ENCODE results near the gene APOC1. TPM values are rescaled to one million over a fixed set of nuclear protein-coding genes. Genes with fewer than 3 reads are reported as not detected.
A peak's percentile ranks its signal among the peaks of the same experiment; 100 is the strongest.

Gene APOC1
- total and polyA plus RNA-seq, 9 donors = 14.4 to 625 (median 47.4) TPM

- intact Hi-C loops (cut with DNase I) = loop anchor here in 2 of 4 donors (2.0 to 10.0 kb wide), 3 partner anchors 43 to 149 kb away; no protein-coding TSS in a partner anchor
- Histone ChIP-seq H3K9me3 (no peaks in the 10 kb centered on the region), H3K36me3 (no peaks in the 10 kb centered on the region), H3K27me3 (no peaks in the 10 kb centered on the region), H3K27ac (peak within 1 kb of the TSS; percentile 58 to 67), H3K4me3 (peak within 1 kb of the TSS; percentile 9), H3K4me1 (ENCODE audit: insufficient read depth) (peaks cover 7% of the 10 kb centered on the region)
- TF ChIP-seq EP300 (IDR thresholded peaks at IDR 0.05) (no peak), POLR2A (IDR thresholded peaks at IDR 0.05) (no peak)
- DNase-seq = peak in 4 of 5 donors; percentile 48 to 81 (median 70)
- 0 to 1% (median 1%) methylated on average over 16 to 20 of the region's 20 CpGs for WGBS, 3 donors
Observed at GRCh38 chr19:44905437-44906160, 8.8 kb upstream of the APOC1 start, which contains the start of gene APOE. TSS of gene APOE (plus strand) at chr19:44905796. CDS start at chr19:44906625, 829 bp downstream.

GRCh38 chr19:44907613-44908012, 6.8 kb upstream of the APOC1 start:
- WGBS, 3 donors = 88 to 92% (median 91%) methylated on average over 11 to 12 of the region's 12 CpGs
- TF ChIP-seq POLR2A (IDR thresholded peaks at IDR 0.05) (no peak), CTCF (IDR thresholded peaks at IDR 0.05) (no peak), EP300 (IDR thresholded peaks at IDR 0.05) (no peak)
- H3K4me3 ChIP-seq = no peak overlapping the region

GRCh38 chr19:44908074-44908835, 6.2 kb upstream of the APOC1 start:
- Histone ChIP-seq H3K9me3 (no peaks in the 10 kb centered on the region), H3K27ac (no peak overlapping the region), H3K4me1 (ENCODE audit: insufficient read depth) (peaks cover 18% of the 10 kb centered on the region), H3K36me3 (no peaks in the 10 kb centered on the region), H3K4me3 (no peak overlapping the region), H3K27me3 (no peaks in the 10 kb centered on the region)
- intact Hi-C loops (cut with DNase I) = loop anchor here in 1 of 4 donors (2.0 to 10.0 kb wide), 2 partner anchors 27 to 147 kb away; no protein-coding TSS in a partner anchor
- TF ChIP-seq EP300 (IDR thresholded peaks at IDR 0.05) = no peak
- no peak for TF ChIP-seq CTCF (IDR thresholded peaks at IDR 0.05)
- TF ChIP-seq POLR2A (IDR thresholded peaks at IDR 0.05) = no peak
- WGBS, 3 donors = 94 to 95% (median 94%) methylated on average over 46 of the region's 46 CpGs
- DNase-seq = no peak

More at GRCh38 chr19:44907613-44908012, 6.8 kb upstream of the APOC1 start:
- Histone ChIP-seq H3K27ac (no peak overlapping the region), H3K27me3 (no peaks in the 10 kb centered on the region), H3K4me1 (ENCODE audit: insufficient read depth) (peaks cover 15% of the 10 kb centered on the region), H3K36me3 (no peaks in the 10 kb centered on the region), H3K9me3 (no peaks in the 10 kb centered on the region)
- intact Hi-C loops (cut with DNase I) = loop anchor here in 1 of 4 donors (2.0 to 10.0 kb wide), 2 partner anchors 27 to 147 kb away; no protein-coding TSS in a partner anchor
- DNase-seq = no peak

GRCh38 chr19:44908836-44909261, 5.6 kb upstream of the APOC1 start:
- Histone ChIP-seq H3K9me3 (no peaks in the 10 kb centered on the region), H3K4me3 (no peak overlapping the region), H3K27ac (no peak overlapping the region), H3K4me1 (ENCODE audit: insufficient read depth) (peaks cover 16% of the 10 kb centered on the region), H3K27me3 (no peaks in the 10 kb centered on the region), H3K36me3 (no peaks in the 10 kb centered on the region)
- no peak for TF ChIP-seq EP300 (IDR thresholded peaks at IDR 0.05)
- TF ChIP-seq CTCF (IDR thresholded peaks at IDR 0.05) = no peak
- TF ChIP-seq POLR2A (IDR thresholded peaks at IDR 0.05) = no peak
- intact Hi-C loops (cut with DNase I) = loop anchor here in 1 of 4 donors (2.0 to 10.0 kb wide), 2 partner anchors 26 to 146 kb away; no protein-coding TSS in a partner anchor
- 94 to 96% (median 95%) methylated on average over 29 to 44 of the region's 44 CpGs for WGBS, 3 donors
- DNase-seq = peak in 1 of 5 donors; percentile 32

All from ovary (tissue), 9 donors.